K562 (cell line): ENCODE results near the gene C6orf62. TPM values are rescaled to one million over a fixed set of nuclear protein-coding genes. Genes with fewer than 3 reads are reported as not detected.

Experiments used
- C11orf30 ChIP-seq: fragments of 450-650 bp; IDR thresholded peaks from 2 replicates; pipeline ENCODE4 v1.6.1; 2016; ENCODE audit warnings: low read depth, mild to moderate bottlenecking
- CEBPB ChIP-seq: fragments of 450-650 bp; IDR thresholded peaks from 2 replicates; pipeline ENCODE4 v1.6.1; 2016; ENCODE audit warnings: missing genetic modification characterization, missing compliant biosample characterization
- CREB3L1 ChIP-seq: fragments of 450-650 bp; IDR thresholded peaks from 2 replicates; pipeline ENCODE4 v1.6.1; 2014; ENCODE audit warnings: low read depth, mild to moderate bottlenecking, moderate library complexity, borderline replicate concordance
- DPF2 ChIP-seq: fragments of 450-650 bp; IDR thresholded peaks from 2 replicates; pipeline ENCODE4 v1.6.1; 2016
- ETS2 ChIP-seq: IDR thresholded peaks from 2 replicates; pipeline ENCODE4 v1.6.1; 2016; ENCODE audit warnings: borderline replicate concordance, missing genetic modification characterization, mild to moderate bottlenecking, moderate library complexity, missing compliant biosample characterization; ENCODE audit not compliant: poor library complexity, severe bottlenecking
- GATAD2A ChIP-seq: fragments of 450-650 bp; IDR thresholded peaks from 2 replicates; pipeline ENCODE4 v1.6.1; 2017
- LEF1 ChIP-seq: fragments of 450-650 bp; IDR thresholded peaks from 2 replicates; pipeline ENCODE4 v1.6.1; 2016; ENCODE audit warnings: mild to moderate bottlenecking
- MLLT1 ChIP-seq, 2 experiments: fragments of 450-650 bp; IDR thresholded peaks; 2 replicates each; pipeline ENCODE4 v1.6.1; 2016
- NEUROD1 ChIP-seq: fragments of 150-350 bp; IDR thresholded peaks from 2 replicates; pipeline ENCODE4 v1.6.1; 2014; ENCODE audit warnings: borderline replicate concordance, low read length, low read depth; ENCODE audit not compliant: partially characterized antibody
- NFE2 ChIP-seq: IDR thresholded peaks from 2 replicates; pipeline ENCODE4 v1.6.1; 2014; ENCODE audit warnings: antibody characterized with exemption, low read depth
- NFRKB ChIP-seq: fragments of 450-650 bp; IDR thresholded peaks from 2 replicates; pipeline ENCODE4 v1.6.1; 2016; ENCODE audit warnings: low read depth
- PBX2 ChIP-seq, 2 experiments: IDR thresholded peaks in 1 of 2; conservative IDR thresholded peaks in 1 of 2; 2 replicates each; pipeline ENCODE4 v1.6.1; 2016; ENCODE audit warnings: low read depth in 2 of 2, mild to moderate bottlenecking in 1 of 2, missing compliant biosample characterization in 1 of 2, missing genetic modification characterization in 1 of 2, moderate library complexity in 1 of 2
- PTRF ChIP-seq: fragments of 450-650 bp; IDR thresholded peaks from 2 replicates; pipeline ENCODE4 v1.6.1; 2016; ENCODE audit warnings: mild to moderate bottlenecking, missing genetic modification characterization, missing compliant biosample characterization
- SETDB1 ChIP-seq: IDR thresholded peaks from one replicate; pipeline ENCODE4 v1.6.1; 2012; ENCODE audit warnings: low read length, control low read depth, inconsistent platforms
- ZKSCAN8 ChIP-seq: fragments of 200-800 bp; sonication (Bioruptor generic); IDR thresholded peaks from 2 replicates; pipeline ENCODE4 v1.6.1; 2016; ENCODE audit warnings: missing genetic modification characterization, missing compliant biosample characterization
- ZNF253 ChIP-seq: fragments of 250-450 bp; sonication (Bioruptor Pico); conservative IDR thresholded peaks from 2 replicates; pipeline ENCODE4 v1.6.1; 2021; ENCODE audit warnings: mild to moderate bottlenecking
- ZNF41 ChIP-seq: fragments of 250-450 bp; sonication (Bioruptor Pico); conservative IDR thresholded peaks from 2 replicates; pipeline ENCODE4 v1.4.0; 2020; ENCODE audit warnings: mild to moderate bottlenecking
- polyA plus RNA-seq, 8 experiments: library from polyadenylated mRNA; depleted of rRNA in 4 of 8; stranded (reverse) in 5 of 8; unstranded in 3 of 8; fragments of >200 nt; fragmentation: Nextera tagmentation in 2 of 8; fragmentation: Illumina TruSeq in 1 of 8; extraction: Ambion mirVana in 2 of 8; extraction: Trizol in 1 of 8; gene quantifications; 2 replicates each; pipeline versions ENCODE4 v1.2.1 to v1.2.3, GENCODE V29; 2011 to 2014; ENCODE audit warnings: inconsistent platforms in 1 of 8, missing spikeins in 1 of 8
- total RNA-seq, 7 experiments: library from RNA; depleted of rRNA in 6 of 7; stranded (reverse); fragments of >200 nt in 6 of 7; fragmentation: Illumina TruSeq in 2 of 7; extraction: Trizol in 2 of 7; gene quantifications; 2 replicates each; pipeline versions ENCODE4 v1.2.1 to v1.2.3, GENCODE V29; 2011 to 2021; ENCODE audit warnings: low replicate concordance in 1 of 7
- TF ChIP-seq, protein P1 (sequence below): fragments of 450-650 bp; IDR thresholded peaks from 2 replicates; pipeline ENCODE4 v1.6.1; 2017; ENCODE audit warnings: mild to moderate bottlenecking, moderate library complexity
- TF ChIP-seq, protein P2 (sequence below): fragments of 450-650 bp; conservative IDR thresholded peaks from 2 replicates; pipeline ENCODE4 v1.6.1; 2016; ENCODE audit warnings: missing genetic modification characterization, low read depth, mild to moderate bottlenecking, missing compliant biosample characterization, moderate library complexity

C6orf62 gene
- total and polyA plus RNA-seq, 9 of the 15 experiments (the other 6 are each of a cell fraction or from before 2014, with no cell fraction given): 48.5 to 579 (median 111) TPM

DNA sequence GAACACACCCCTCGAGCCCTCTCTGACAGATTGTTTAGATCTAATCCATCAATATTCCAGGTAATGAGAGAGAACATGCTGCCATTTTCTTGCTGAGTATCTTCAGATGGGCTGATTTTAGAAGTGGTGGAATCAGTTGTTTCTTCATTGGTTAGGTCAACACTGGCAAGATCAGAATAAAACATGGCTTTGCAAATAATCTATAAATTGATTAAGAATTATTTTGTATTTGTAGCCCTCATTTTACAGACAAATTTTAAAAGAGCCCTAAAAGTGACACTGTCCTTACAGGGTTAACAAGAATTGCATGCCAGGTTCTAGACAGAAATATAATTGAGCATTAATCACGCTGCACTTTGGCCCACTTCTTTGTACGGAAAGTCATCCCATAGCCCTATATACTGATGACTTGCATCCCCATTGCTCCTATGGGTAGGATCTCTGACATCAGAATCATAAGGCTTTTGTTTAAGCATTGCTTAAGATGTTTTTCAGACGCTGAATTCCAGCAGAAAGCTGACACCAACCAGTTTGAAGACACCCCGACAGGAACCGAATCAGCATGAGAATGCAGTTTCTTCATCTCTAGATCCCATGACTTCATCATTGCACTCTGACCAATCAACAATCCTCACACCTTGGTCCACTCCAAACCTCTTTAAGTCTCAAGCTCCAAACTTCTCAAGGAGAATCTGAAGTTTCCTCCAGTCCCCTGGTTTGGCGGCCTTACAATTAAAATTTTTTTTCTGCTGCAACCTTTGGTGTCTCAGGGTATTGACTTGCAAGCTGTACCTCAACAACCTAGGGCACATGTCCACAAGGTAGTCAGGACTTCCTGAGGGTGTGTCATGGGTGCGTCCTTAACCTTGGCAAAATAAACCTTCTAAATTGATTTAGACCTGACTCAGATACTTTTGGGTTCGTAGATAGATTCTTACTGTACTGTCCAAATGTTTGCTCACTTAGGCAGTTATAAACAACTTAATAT is 60.1 kb downstream of the C6orf62 start (continued):
- no peak for TF ChIP-seq PBX2 (CRISPR knock-in tag; IDR thresholded peaks at IDR 0.05; ENCODE audit: low read depth)
- peak; percentile 70 for TF ChIP-seq PBX2 (tag; conservative IDR thresholded peaks at IDR 0.05; ENCODE audit: low read depth)
- TF ChIP-seq DPF2: peak; percentile 67; the same call in 1 of the 2 replicates
- TF ChIP-seq, protein P1, sequence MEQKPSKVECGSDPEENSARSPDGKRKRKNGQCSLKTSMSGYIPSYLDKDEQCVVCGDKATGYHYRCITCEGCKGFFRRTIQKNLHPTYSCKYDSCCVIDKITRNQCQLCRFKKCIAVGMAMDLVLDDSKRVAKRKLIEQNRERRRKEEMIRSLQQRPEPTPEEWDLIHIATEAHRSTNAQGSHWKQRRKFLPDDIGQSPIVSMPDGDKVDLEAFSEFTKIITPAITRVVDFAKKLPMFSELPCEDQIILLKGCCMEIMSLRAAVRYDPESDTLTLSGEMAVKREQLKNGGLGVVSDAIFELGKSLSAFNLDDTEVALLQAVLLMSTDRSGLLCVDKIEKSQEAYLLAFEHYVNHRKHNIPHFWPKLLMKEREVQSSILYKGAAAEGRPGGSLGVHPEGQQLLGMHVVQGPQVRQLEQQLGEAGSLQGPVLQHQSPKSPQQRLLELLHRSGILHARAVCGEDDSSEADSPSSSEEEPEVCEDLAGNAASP: no peak
- peak; percentile 63; the same call in 1 of the 2 replicates for TF ChIP-seq NFRKB
- no peak for TF ChIP-seq ZKSCAN8 (CRISPR knock-in tag)
- peak; percentile 60; the same call in 1 of the 2 replicates for TF ChIP-seq LEF1
- TF ChIP-seq NFE2: peak; percentile 89
- TF ChIP-seq PTRF (tag): no peak
- no peak for TF ChIP-seq ZNF253
- TF ChIP-seq MLLT1 (IDR thresholded peaks at IDR 0.05): peak in 1 of 2 experiments; percentile 87; a peak in 3 of 4 replicates
- no peak for TF ChIP-seq SETDB1
- peak; percentile 21; the same call in 1 of the 2 replicates for TF ChIP-seq CREB3L1
- TF ChIP-seq CEBPB: peak; percentile 94
- TF ChIP-seq, protein P2, sequence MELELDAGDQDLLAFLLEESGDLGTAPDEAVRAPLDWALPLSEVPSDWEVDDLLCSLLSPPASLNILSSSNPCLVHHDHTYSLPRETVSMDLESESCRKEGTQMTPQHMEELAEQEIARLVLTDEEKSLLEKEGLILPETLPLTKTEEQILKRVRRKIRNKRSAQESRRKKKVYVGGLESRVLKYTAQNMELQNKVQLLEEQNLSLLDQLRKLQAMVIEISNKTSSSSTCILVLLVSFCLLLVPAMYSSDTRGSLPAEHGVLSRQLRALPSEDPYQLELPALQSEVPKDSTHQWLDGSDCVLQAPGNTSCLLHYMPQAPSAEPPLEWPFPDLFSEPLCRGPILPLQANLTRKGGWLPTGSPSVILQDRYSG (tag): peak; percentile 33; the same call in 1 of the 2 replicates
- no peak for TF ChIP-seq ZNF41
- no peak for TF ChIP-seq ETS2
- TF ChIP-seq NEUROD1: peak; percentile 15
- TF ChIP-seq C11orf30: peak; percentile 96
- TF ChIP-seq GATAD2A: 0 out of 2 replicates have a peak, but pooled peaks have one; percentile 11
